Measurements from ENCODE around the gene FIGN.

DNA sequence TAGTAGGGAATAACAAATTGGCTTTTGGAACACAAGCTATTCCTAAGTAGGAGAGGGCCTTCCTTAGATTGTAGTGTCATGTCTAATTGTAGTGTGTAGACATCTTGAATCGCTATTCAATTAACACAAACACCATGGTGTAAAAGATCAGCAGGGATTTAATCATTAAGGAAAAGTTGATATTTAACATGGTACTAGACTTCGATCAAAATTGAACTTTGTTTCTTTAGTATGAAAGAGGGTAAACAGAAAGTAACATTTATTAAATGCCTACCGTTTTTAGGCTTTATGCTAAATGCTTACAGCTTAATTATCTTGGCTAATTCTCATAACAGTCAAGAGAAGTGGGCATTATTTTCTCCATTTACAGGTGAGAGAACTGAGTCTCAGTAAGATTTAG, 37.5 kb upstream of the FIGN start:
- TF ChIP-seq, protein P1, sequence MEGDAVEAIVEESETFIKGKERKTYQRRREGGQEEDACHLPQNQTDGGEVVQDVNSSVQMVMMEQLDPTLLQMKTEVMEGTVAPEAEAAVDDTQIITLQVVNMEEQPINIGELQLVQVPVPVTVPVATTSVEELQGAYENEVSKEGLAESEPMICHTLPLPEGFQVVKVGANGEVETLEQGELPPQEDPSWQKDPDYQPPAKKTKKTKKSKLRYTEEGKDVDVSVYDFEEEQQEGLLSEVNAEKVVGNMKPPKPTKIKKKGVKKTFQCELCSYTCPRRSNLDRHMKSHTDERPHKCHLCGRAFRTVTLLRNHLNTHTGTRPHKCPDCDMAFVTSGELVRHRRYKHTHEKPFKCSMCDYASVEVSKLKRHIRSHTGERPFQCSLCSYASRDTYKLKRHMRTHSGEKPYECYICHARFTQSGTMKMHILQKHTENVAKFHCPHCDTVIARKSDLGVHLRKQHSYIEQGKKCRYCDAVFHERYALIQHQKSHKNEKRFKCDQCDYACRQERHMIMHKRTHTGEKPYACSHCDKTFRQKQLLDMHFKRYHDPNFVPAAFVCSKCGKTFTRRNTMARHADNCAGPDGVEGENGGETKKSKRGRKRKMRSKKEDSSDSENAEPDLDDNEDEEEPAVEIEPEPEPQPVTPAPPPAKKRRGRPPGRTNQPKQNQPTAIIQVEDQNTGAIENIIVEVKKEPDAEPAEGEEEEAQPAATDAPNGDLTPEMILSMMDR (conservative IDR thresholded peaks at IDR 0.05 in 1 of 2, IDR thresholded peaks at IDR 0.05 in 1 of 2; ENCODE audit: low read depth in 1 of 2, low read length in 2 of 2) = no peak
- no peak for TF ChIP-seq EZH2 (IDR thresholded peaks at IDR 0.05; ENCODE audit: low read length, missing control alignments)

Measured in fibroblast of lung (primary cell).